HG02852 (cell line): ENCODE measurements around the gene SLC6A6.

Experiments used
- ATAC-seq: cut with Tn5 transposase; IDR thresholded peaks from one replicate; pipeline ENCODE4 v1.9.1; 2021; ENCODE audit warnings: mild to moderate bottlenecking, moderate library complexity; ENCODE audit not compliant: unreplicated experiment

SLC6A6 gene

DNA sequence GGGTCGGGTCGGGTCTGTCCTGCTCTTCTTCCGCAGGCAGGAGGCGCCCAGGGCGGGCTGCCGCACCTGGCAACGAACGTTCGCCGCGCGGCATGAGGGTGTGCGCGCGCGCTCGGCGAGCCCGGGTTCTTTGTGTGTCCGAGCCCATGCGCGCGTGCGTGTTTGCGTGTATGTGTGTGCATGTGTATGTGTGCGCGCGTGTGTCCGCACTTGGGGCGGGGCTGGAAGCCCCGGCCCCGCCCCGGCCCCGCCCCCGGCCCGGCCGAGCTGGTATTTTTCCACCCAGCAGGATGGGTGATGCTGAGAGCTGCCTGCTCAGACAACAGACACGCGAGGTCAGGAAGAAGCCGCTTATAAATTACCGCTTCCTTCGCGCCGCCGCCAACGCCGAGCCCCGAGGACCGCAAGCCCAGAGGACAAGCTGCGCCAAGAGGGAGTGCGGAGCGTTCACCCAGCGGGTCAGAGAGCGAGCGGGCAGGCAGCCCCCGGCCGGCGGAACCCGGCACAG lies at the start of gene SLC6A6:
Gene SLC6A6, plus strand, starts transcription at position 303 of the 508 bp plus-strand sequence. CDS start 41,029 bp downstream, outside the sequence.
- ATAC-seq, result peak; percentile 75

DNA sequence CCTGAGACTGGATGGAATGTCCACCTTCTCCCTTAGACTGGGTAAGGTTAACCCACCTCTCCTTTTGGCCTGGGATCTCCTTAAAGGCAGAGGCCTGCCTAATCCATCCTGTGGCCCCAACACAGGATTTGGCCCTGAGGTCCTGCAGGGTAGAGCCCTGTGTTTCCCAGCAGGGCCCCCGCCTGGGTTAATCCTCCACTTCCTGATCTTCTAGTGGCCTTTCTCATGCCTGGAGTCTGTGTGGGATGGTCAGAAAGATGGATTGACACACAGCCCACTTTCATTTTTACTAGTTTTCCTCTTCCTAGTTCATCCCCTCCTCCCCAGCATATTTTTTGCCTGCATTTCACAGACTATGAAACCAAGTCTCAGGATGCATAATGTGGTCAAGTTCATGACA lies 48.9 kb upstream of the SLC6A6 start:
- ATAC-seq, result no peak

DNA sequence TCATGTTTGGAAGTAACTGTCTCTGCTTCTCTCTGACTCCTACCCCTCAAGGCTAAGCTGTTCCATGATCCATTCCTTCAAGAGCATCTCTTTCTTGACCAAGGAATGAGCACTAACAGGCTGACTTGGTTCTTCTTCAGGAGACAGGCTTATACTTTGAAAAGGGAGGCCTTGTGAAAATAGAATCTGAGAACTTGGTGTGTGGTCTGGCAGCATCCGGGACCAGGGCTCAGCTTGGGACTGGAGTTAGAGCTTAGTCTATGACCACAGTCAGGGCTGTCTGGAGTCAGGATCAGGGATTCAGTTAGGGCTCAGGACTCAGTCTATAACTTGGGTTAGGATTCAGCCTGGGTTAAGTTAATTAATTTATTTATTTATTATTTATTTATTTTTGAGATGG lies 44.9 kb upstream of the SLC6A6 start:
- ATAC-seq, result no peak

DNA sequence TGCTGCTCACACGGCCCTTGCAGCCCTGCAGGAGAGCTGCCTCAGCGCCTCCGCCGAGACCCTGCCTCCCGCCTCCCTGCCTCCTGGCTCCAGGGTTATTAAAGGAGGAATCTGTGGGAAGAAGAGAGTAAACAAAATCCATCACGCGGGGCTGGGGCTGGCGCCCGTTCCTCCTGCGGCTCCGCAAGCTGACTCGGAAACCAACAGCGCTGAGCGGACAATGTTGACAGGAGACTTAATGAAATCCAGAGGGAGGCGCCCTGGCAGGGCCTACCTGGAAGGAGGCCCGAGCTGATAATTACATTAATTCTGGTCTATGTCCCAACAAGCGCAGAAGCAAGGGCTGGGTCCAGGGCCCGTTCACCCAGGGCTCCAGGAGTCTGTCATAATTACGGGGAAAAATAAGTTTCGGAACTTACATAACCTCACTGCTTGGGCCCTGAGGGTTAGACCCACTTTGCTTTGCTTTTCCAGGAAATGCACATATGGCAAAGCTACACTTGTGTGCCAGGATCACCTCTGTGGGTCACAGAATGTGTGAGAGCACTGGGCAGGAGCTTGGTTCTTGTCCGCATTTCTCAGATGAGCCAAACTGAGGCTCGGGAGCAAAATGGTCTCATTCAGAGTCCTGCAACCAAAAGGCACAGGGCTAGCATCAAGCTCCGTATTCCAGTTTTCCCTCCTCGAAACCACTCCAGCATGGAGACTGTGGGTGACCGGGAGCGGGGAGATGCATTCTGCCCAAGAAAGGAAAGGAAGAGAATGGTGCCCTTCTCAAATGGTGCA lies 43.8 kb upstream of the SLC6A6 start:
- ATAC-seq, result no peak

DNA sequence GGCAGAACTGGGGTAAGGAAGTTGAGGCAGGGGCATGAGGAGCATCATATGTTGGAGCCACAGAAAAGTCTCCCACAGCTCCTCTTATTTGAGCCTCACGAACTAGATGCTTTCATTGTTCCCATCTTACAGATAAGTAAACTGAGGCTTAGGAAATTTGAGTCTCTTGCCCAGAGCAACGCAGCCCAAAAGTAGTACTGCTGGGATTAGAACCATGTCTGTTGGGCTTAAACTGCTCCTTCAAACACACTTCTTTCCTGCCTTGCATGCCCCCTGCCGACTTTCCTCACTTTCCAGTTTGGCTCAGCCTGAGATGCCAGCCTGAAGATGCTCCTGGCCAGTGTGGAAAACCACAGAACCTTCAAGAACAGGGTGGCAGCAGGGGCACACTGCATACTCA lies 43.1 kb upstream of the SLC6A6 start:
- ATAC-seq, result no peak

DNA sequence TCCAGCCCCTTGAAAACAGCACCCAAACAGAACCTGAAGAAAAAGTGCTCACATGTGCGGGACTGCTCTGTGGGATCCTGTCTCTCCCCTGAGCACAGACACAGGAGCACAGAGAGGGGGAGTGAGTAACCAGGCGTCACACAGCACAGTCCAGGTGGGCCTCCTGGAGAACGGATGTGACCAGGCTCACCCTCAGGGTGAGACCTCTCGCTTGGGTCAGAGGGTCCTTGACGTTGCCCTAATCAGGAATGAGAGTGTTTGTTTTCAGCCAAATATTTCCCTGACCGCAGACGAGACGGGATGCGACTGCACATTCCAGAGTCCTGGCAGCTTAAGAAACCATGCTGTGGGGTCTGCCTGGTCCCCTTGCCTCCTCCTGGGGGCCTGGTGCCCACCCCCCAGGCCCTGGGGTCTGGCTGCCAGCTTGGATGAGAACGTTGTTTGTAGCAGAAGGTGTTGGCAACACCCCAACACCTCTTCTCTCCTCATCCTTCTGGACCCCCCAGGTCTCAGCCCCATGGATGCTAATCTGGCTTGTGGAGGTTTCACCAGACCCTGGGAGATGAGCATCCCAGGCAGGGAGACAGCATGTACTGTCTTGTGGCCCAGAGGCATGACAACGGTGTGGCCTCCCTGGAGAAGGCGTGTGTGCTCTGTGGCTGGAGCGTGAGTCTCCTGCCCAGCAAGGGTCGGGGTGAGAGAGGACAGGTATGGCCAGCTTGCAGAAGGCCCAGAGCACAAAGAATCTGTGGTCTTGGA lies 42.1 kb upstream of the SLC6A6 start:
- no peak for ATAC-seq

DNA sequence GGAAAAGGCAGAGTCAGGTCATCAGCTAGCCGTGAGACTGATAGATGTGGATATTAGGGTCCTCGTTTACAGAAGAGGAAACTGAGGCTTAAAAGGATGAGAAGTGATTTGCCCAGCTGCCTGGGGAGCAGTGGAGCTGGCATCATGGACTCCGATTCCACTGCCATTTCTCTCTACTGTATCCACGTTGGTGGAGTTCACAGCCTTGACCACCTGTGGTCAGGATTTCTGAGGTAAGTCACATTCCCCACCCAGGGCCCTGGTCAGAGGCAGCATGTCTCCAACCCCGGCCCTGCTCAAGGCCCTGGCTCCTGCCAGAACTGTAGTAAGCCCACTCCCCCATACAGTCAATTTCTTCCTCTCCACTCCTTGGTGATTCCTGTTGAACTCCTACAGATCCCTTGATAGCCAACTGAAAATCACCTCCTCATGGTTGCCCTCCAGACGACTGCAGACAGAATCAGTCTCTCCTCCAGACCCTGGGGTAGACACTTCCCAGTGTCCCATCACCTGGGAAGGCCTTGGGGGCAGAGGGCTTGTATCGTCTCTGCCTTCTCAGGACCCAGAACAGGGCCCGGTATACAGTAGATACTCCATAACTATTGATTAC lies 41.2 kb upstream of the SLC6A6 start:
- ATAC-seq, result no peak

DNA sequence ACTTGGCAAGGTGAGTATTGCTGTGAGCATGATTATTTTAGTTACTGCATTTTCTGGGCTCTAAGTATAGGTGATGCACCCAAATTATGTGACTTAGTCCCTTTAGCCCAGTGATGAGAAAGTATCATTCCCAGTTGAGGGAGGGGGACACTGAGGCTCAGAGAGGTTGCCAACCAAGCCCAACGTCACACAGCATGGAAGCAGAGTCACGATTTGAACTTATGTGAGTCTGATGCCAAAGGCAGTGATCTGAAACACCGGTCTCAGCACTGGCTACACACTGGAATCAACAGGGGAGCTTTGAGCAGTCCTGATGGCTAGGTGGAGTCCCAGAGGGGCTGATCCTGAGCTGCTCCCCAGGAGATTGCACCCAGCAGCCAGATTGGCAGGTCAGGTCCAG lies 39.5 kb upstream of the SLC6A6 start:
- ATAC-seq, result no peak

DNA sequence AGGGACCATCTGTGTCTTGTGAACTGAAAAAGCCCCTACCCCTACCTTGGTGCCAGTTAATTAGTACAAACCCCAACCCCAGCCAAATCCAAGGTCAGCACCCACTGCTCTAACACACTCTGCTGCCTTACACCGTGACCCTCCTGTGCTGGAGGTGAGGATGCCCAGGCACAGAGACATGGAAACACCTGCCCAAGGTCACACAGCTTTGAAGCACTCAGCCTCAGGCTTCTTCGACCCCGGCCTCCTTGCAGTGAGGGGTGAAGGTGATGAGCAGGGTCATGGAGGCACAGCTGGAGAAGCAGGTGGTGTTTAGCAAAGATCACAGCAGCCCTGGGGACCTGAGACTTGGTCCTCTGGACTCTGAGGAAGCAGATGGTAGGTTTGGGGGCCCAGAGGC lies 39.0 kb upstream of the SLC6A6 start:
- ATAC-seq, result no peak

DNA sequence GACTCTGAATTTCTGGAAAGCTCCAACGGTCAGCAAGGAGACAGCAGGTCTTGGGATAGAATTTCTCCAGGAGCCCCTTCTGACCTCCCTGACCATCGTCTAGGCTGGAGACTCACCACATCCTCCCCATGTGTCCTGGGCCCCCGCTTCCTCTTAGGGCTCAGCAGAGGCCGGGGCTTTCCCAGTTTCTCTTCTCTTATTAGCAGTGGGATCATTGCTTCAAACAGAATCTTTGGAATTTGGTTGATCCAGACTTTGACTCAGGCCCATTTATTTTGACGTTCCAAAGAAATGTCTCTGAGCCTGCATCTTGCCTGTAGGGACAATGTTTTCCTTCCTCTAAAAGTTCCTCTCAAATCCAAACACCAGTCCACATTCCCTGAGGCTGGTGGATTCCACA lies 38.4 kb upstream of the SLC6A6 start:
- ATAC-seq, result no peak

DNA sequence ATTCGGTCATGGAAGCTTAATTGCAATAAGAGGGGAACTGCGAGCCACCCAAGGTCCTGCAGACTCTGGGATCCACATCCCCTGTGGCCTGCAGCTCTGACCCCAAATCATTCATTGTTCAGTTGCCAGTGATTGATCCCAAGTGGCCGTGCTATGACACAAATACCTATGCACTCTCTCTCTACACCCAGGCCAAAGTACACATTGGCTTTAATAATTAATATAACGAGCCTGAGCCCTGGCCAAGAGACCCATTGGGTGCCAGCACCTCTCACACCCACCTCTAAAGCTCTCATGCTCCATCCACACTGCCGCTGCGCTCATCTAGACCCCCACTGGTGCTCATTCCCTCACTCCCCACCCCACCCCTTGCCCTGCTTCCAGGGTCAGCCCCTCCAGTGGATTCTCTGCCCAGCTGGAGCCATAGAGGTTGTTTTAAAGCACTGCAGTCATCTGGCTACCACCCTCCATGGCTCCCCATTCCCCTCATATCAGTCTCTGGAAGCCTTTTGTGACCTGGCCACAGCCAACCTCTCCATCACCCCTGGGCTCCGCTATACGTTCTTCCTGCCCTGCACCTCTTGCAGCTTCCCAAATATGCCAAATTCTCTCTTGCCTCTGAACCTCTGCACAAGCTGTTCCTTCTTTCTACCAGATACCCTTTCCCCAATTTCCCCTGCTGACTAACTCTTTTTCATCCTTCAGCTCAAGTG lies 37.7 kb upstream of the SLC6A6 start:
- ATAC-seq, result no peak

DNA sequence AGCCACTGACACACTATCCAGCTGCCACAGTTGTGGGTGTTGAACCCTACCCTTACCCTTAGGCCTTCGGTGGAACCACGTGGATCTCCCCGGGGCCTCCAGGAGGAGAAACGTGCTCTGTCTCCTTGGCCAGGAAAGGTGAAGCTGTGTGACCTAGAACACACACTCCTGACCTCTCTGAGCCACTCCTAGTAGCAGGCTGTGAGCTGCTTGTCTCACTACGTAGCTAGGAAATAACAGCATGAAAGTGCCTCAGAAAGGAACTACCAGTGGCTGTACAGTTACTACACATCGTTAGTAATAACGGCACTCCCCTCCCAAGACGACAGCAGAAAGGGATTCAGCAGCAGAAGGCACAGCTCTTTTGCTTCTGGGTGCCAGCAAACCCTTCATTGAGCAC lies 36.2 kb upstream of the SLC6A6 start:
- no peak for ATAC-seq

DNA sequence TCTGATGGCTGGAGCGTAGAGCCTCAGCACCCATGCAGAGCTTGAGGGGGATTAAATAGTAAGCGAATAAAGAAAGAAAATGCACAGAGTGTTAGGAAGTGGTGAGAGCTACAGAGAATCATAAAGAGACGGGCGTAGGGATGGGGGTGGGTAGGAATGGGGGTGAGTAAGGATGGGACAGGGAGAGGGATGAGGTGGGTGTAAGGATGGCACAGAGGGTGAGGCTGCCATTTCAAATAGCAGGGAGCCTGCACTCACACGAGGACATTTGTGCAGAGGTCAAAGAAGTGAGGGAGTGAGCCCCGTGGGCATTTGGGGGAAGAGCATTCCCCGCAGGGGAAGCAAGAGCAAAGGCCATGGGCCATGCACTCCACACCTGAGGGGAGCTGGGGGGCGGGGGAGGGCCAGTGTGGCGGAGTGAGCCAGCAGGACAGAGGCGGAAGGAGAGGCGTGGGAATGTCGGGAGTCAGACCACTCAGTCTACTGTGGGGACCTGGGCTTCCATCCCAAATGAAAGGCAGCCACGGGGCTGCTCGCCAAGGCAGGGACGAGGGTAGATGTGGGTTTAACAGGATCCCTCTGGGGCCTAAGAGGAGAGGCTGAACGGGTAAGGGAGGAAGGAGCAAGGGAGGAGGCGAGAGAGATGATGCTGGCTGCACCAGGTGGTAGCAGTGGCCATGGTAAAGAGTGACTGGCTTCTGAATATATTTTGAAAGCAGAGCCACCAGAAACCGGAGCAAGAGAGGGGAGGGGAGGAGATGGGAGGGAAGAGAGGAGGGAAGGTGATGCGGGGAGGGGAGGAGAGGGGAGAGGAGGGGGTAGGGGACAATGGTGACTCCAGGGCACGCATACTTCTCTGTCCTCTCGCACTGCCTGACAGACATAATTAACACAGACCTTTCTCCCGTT lies 35.2 kb upstream of the SLC6A6 start:
- no peak for ATAC-seq

DNA sequence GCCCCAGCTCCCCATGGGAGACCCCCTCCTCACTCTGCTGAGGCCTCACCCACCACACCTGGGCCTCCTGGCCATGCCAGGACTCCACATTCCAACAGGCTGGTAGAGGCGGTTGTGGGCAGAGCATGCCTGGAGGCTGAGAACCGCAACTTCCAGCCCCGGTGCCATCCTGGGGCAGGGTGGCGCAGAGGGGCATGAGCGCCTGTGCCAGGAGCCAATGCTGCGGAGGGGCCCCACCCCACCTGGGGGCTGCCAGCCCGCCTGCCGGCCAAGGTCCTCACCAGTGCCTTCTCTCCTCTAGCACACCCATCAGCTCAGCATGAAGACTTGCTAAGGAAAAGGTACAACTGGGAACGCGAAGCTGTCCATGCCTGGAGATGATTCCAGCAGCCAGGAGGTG lies 34.3 kb upstream of the SLC6A6 start:
- ATAC-seq, result no peak

DNA sequence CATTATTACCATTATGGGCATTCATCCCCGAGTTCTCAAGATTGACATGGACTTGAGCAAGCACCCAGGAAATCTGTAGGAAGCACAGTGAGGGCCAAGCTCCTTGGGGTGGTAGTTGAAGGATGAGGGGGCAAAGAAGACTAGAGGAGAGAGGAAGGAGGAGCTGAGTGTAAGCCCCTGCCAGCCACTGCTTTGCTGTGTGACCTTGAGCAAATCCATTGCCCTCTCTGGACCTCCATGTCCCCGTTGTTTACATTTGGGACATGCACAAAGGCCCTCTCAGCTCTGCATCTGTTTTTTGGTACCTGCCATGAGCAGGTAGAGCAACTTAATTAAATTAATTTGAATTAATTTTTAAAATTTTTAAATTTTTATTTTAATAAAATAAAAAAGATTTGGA lies 33.5 kb upstream of the SLC6A6 start:
- no peak for ATAC-seq

DNA sequence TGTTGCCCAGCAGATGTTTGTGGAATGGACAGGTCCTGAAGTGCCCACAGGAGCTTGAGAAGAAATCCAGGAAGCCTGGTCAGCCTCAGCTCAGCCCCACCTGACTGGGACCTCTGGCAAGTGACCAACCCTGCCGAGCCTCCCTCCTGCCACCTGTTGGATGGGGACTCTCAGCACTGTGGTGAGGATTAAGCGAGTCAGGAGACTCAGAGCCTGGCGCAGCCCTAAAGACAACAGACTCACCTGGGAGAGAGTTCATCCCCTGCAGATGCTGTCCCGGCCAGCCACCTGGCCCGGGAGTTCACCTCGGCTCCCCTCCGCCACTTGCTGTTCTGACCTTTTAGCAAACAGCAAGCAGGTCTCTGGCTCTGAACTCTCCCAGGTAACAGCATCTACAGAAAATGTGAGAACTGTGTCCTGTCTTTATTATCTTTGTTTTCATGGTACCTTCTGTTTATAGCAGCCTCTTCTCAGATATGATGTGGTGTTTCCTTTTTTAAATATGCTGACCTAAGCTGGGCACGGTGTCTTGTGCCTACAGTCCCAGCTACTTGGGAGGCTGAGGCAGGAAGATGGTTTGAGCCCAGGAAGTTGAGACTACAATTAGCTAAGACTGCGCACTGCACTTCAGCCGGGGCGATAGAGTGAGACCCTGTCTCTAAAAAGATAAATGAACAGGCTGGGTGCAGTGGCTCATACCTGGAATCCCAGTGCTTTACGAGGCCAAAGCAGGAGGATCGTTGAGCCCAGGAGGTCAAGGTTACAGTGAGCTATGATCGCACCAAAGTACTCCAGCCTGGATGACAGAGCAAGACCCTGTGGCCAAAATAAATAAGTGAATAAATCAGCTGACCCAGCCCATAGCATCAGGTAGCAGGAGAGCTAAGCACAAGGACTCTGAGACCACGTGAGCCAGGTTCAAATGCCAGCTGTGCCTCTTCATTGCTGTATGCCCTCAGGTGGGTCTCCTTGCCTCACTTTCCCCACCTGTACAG lies 32.4 kb upstream of the SLC6A6 start:
- no peak for ATAC-seq

DNA sequence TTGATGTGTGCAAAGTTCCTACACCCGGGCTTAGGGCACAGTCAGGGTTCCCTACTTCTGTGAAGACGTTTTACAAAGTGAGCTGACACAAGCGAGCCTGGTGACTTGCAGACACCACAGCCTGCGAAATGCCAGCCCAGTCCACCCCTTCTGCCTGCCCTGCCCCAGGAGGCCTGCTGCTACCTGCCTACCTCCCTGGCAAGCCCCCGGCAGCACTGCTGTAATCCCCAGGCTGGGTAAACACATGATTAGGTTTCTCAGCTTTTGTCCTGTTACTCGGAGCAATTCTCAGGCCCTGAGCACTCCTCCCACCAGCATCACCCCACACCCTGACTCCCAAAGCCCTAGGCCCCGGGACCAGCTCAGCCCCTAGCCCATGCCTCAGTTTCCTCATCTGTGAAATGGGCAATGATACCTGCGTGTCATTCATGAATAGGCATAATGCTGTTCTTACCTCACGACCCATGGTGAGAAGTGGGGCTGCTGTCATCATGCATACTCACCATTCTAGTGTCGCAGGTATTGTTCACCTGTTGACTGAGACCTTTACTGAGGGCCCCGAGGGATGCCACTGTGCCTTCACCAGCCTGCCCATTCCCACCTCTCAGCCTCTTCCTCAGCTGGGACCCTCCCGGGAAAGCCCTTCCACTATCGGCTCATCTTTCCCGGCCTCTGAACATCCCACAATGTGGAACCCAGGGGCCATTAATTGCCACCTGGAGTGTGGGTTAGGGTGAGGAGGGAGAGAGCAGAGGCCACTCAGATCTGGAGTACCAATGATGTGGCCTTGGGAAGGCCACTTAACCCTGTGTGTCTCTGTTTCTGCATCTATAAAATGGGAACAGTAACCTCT lies 31.5 kb upstream of the SLC6A6 start:
- ATAC-seq, result no peak
